Left ventricle myocardium inferior (tissue), 1 donor: ENCODE measurements around the gene HCN2. TPM values are rescaled to one million over a fixed set of nuclear protein-coding genes. Genes with fewer than 3 reads are reported as not detected.

Experiments
- DNase-seq: peaks from one replicate; pipeline ENCODE4 v3.0.0-alpha.2; 2020
- H3K27ac ChIP-seq: fragments of 200-600 bp; replicated peaks from 2 replicates; pipeline ENCODE4 v1.8.0; 2021
- H3K27me3 ChIP-seq: fragments of 200-600 bp; 2 replicates; pipeline ENCODE4 v1.8.0; 2021; ENCODE audit warnings: low read depth
- H3K36me3 ChIP-seq: fragments of 200-600 bp; 2 replicates; pipeline ENCODE4 v1.8.0; 2021
- H3K4me1 ChIP-seq: fragments of 200-600 bp; 2 replicates; pipeline ENCODE4 v1.8.0; 2021
- H3K4me3 ChIP-seq: fragments of 200-600 bp; 2 replicates; pipeline ENCODE4 v1.8.0; 2021; ENCODE audit warnings: mild to moderate bottlenecking, moderate library complexity
- H3K9me3 ChIP-seq: fragments of 200-600 bp; replicated peaks from 2 replicates; pipeline ENCODE4 v1.8.0; 2021
- intact Hi-C: fragments of 100-400 bp; cut with micrococcal nuclease; formaldehyde crosslinking; loops from one replicate; pipeline ENCODE4 v1.11.0; 2022
- total RNA-seq: library from RNA; stranded (reverse); fragmentation: NEBNext Ultra II Directional; extraction: Animal tissue kit (Norgen Biotek cat#: 25700); gene quantifications from one replicate; pipeline ENCODE4 v1.2.1, GENCODE V29; 2021
- TF ChIP-seq, protein P1 (sequence below): fragments of 200-600 bp; IDR thresholded peaks from 2 replicates; pipeline ENCODE4 v1.8.0; 2021; ENCODE audit warnings: antibody characterized with exemption, mild to moderate bottlenecking, borderline replicate concordance
- donor health status: DM: no; HTN: yes; CAD: no; lungs with severe emphysema.

HCN2 gene
- total RNA-seq, 1 donor from 2014 or later: 21.9 TPM

DNA sequence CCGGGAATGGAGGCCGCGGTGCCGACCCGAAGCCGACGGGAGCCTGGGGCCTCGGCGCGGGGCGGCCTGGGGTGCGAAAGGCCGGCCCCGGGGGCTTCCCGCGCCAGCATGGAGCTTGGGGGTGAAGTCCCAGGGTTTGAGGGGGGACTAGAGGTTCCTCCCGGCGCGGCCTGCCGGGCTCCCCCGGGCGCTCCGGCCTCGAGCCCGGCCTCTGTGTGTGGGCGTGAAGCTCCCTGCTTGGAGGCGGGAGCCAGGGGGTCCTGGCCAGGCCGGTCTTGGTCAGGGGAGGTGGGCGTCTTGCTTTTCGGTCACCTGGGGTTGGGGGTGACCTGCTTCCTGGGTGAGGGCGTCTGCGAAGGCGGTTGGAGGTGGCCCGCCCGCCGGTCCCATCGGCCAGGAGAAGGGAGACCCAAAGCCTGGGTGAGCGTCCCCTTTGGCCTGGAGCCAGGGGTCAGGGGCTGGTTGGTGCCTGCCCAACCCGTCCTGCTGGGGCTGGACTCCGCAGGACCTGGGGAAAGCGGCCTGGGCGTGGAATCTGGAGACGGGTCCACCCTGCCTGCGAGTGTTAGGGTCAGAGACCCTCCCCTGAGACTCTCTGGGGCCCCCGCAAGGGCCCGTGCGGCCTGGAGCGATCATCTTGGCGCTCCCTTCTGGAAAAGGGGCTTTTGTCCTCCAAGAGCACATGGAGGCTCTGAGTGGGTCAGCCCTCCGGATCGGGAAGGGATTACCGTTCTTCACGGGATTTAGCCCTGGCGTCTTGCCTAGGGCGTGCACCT, 16.8 kb upstream of the HCN2 start:
- H3K27me3 ChIP-seq: no peaks in the 10 kb centered on the region
- DNase-seq: peak; percentile 43
- TF ChIP-seq, protein P1, sequence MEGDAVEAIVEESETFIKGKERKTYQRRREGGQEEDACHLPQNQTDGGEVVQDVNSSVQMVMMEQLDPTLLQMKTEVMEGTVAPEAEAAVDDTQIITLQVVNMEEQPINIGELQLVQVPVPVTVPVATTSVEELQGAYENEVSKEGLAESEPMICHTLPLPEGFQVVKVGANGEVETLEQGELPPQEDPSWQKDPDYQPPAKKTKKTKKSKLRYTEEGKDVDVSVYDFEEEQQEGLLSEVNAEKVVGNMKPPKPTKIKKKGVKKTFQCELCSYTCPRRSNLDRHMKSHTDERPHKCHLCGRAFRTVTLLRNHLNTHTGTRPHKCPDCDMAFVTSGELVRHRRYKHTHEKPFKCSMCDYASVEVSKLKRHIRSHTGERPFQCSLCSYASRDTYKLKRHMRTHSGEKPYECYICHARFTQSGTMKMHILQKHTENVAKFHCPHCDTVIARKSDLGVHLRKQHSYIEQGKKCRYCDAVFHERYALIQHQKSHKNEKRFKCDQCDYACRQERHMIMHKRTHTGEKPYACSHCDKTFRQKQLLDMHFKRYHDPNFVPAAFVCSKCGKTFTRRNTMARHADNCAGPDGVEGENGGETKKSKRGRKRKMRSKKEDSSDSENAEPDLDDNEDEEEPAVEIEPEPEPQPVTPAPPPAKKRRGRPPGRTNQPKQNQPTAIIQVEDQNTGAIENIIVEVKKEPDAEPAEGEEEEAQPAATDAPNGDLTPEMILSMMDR: no peak
- intact Hi-C loops: no loop called here
- H3K4me1 ChIP-seq: peaks cover 68% of the 10 kb centered on the region
- peaks cover 2% of the 10 kb centered on the region for H3K36me3 ChIP-seq
- H3K4me3 ChIP-seq: peak overlapping the region; percentile 100
- H3K27ac ChIP-seq: peak overlapping the region; percentile 98
- no peaks in the 10 kb centered on the region for H3K9me3 ChIP-seq

DNA sequence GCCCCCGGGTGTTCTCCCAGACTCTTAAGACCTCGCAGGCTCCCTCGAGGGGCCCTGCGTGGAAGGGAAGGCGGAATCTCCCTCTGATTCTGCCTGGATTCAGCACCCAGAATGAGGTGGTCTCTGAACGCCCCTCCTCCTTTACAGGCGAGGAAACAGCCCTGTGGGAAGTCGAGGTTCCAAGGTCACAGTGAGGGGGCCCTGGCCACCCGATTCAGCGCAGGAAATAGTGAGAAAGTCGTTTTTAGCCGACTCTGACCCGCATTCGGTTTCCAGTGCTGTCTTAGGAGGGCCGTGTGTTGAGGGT, 16.2 kb upstream of the HCN2 start:
- Histone ChIP-seq H3K9me3 (no peaks in the 10 kb centered on the region), H3K4me1 (peaks cover 74% of the 10 kb centered on the region), H3K27ac (peak overlapping the region; percentile 98), H3K4me3 (peak overlapping the region; percentile 100), H3K36me3 (peaks cover 7% of the 10 kb centered on the region), H3K27me3 (no peaks in the 10 kb centered on the region)
- DNase-seq: no peak
- intact Hi-C loops: no loop called here
- TF ChIP-seq, protein P1: no peak

DNA sequence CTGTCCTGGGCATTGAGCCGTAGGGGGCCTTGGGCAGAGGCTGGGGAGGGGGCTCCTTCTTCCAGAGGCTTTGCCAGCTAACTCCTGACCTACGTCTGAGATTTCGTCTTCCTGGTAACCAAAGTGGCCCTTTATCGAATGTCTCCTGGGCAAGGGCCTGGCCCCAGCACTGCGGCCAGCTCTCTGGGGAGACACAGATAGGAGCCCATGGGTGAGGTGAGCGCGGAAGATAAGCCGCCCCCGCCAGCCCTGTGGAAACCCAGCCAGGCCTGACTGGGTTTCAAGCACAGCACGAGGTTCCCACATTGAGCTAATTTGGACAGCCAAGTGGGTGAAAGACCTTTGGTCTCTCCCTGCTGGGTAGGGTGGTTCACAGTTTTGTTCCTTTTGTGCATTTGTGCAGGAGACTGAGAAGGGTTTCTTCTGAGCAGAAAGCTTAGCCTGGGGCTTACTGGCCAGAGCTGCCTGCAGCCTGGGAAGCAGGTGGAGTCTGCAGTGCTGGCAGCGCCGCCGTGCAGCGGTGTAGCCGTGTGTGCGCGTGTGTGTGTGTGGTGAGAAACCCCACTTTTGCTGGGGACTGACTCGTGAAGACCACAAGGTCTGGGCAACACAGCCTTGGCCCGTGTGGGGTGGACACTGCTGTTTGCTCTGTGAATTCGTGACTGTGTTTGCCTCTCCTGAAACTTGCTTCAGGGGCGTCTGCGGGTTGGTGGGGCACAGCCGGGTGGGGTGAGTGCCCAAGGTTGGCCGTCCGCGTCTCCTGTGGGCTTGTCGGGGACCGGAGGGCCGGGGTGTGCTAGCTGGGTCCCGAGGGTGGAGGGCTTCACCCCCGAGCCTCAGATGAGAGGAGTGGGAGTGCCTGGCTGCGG, 14.8 kb upstream of the HCN2 start:
- Histone ChIP-seq H3K9me3 (no peaks in the 10 kb centered on the region), H3K4me1 (peaks cover 88% of the 10 kb centered on the region), H3K36me3 (peaks cover 14% of the 10 kb centered on the region), H3K27ac (peak overlapping the region; percentile 98), H3K4me3 (peak overlapping the region; percentile 100), H3K27me3 (no peaks in the 10 kb centered on the region)
- intact Hi-C loops: no loop called here
- peak; percentile 75 for DNase-seq
- TF ChIP-seq, protein P1: no peak

DNA sequence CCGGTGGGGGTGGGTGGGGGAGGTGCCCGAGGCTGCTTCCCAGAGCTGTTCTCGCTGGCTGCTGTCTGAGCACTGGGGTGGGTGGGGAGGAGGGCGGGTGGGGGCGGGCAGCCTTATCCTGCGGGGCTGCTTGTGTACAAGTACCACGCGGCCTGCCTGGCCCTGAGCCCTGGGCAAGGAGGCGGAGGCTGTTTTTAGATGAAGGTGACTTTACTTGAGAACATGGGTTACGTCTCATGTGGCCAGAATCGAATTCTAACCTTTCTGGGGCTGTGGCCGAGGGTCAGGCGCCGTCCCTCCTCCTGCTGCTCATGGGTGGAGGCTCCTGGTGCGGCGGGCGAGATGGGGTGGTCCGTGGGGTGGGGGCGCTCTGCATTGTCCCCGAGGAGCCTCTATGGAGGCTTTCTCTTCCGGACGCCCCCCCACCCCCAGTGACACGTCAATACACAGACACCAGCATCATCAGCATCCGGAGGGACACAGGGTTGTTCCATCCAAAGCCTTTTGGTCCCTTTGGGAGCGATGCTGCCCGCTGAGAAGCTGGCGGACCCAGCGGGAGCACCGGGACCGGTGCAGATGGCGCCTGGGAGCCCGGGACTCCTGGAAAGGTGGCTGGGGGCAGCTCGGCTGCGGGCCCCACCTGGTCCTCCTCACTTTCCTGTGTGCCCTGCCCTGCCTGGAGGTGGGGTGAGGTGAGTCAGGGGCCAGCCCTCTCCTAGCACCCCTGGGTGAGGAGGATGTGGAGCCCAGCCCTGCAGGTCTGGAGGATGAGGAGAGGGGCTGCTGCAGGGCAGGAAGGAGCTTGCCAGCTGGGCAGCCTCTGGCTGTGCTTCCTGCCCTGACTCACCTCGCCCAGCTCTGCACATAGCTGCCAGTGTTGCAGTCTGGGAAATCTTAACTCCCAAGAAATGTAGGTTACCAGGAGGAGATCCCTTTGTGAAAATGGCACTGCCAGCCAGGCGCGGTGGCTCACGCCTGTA, 13.9 kb upstream of the HCN2 start:
- DNase-seq: peak; percentile 81
- Histone ChIP-seq H3K4me3 (peak overlapping the region; percentile 100), H3K9me3 (no peaks in the 10 kb centered on the region), H3K27ac (peak overlapping the region; percentile 98), H3K4me1 (peaks cover 96% of the 10 kb centered on the region), H3K27me3 (no peaks in the 10 kb centered on the region), H3K36me3 (peaks cover 23% of the 10 kb centered on the region)
- intact Hi-C loops: no loop called here
- TF ChIP-seq, protein P1: no peak
